Astrocyte (in vitro differentiated cells and primary cell): ENCODE measurements around the gene DCDC1. TPM values are rescaled to one million over a fixed set of nuclear protein-coding genes. Genes with fewer than 3 reads are reported as not detected.

Source experiments
- DNase-seq: peaks from one replicate; pipeline ENCODE4 v3.0.0-alpha.2; 2010; ENCODE audit warnings: low read depth
- FAIRE-seq: peaks from 2 replicates; lab custom pipeline; 2011; peaks lifted over from hg19 to GRCh38; lab: Jason Lieb, UNC
- H2AFZ ChIP-seq: 2 replicates; pipeline ENCODE4 v1.6.0; 2012; ENCODE audit warnings: low read depth, low read length, inconsistent platforms
- H3K27ac ChIP-seq: 2 replicates; pipeline ENCODE4 v1.5.1; 2011; ENCODE audit warnings: low read depth, low read length, inconsistent platforms
- H3K27me3 ChIP-seq: 2 replicates; pipeline ENCODE4 v1.6.0; 2011; ENCODE audit warnings: low read length, inconsistent platforms; ENCODE audit not compliant: insufficient read depth
- H3K36me3 ChIP-seq: 2 replicates; pipeline ENCODE4 v1.5.1; 2011; ENCODE audit warnings: low read length, inconsistent platforms; ENCODE audit not compliant: insufficient read depth
- H3K4me1 ChIP-seq: 2 replicates; pipeline ENCODE4 v1.5.1; 2011; ENCODE audit warnings: low read length, inconsistent platforms; ENCODE audit not compliant: insufficient read depth
- H3K4me2 ChIP-seq: 2 replicates; pipeline ENCODE4 v1.6.0; 2012; ENCODE audit warnings: low read length, inconsistent platforms
- H3K4me3 ChIP-seq: 2 replicates; pipeline ENCODE4 v1.5.1; 2011; ENCODE audit warnings: low read depth, mild to moderate bottlenecking, low read length, inconsistent platforms; ENCODE audit not compliant: insufficient read depth
- H3K79me2 ChIP-seq: 2 replicates; pipeline ENCODE4 v1.6.0; 2012; ENCODE audit warnings: mild to moderate bottlenecking, low read length, inconsistent platforms; ENCODE audit not compliant: insufficient read depth
- H3K9ac ChIP-seq: 2 replicates; pipeline ENCODE4 v1.6.0; 2012; ENCODE audit warnings: mild to moderate bottlenecking, low read length, inconsistent platforms
- H3K9me3 ChIP-seq: 2 replicates; pipeline ENCODE4 v1.5.1; 2012; ENCODE audit warnings: low read depth, mild to moderate bottlenecking, low read length, inconsistent platforms; ENCODE audit not compliant: insufficient read depth
- H4K20me1 ChIP-seq: 2 replicates; pipeline ENCODE4 v1.6.0; 2012; ENCODE audit warnings: low read length, inconsistent platforms; ENCODE audit not compliant: insufficient read depth
- H3K27ac Mint-ChIP-seq: one replicate; pipeline ENCODE4 v1.8.0; 2021; ENCODE audit warnings: mild to moderate bottlenecking, mixed read lengths; ENCODE audit not compliant: unreplicated experiment
- H3K27me3 Mint-ChIP-seq: one replicate; pipeline ENCODE4 v1.8.0; 2021; ENCODE audit warnings: low read depth, mixed read lengths; ENCODE audit not compliant: unreplicated experiment
- H3K36me3 Mint-ChIP-seq: one replicate; pipeline ENCODE4 v1.8.0; 2021; ENCODE audit warnings: low read depth, mixed read lengths; ENCODE audit not compliant: unreplicated experiment
- H3K4me1 Mint-ChIP-seq: one replicate; pipeline ENCODE4 v1.8.0; 2021; ENCODE audit warnings: low read depth, mixed read lengths; ENCODE audit not compliant: unreplicated experiment
- H3K4me3 Mint-ChIP-seq: one replicate; pipeline ENCODE4 v1.8.0; 2021; ENCODE audit warnings: mild to moderate bottlenecking, moderate library complexity, mixed read lengths; ENCODE audit not compliant: unreplicated experiment
- H3K9me3 Mint-ChIP-seq: one replicate; pipeline ENCODE4 v1.8.0; 2021; ENCODE audit warnings: mild to moderate bottlenecking, mixed read lengths; ENCODE audit not compliant: unreplicated experiment
- CTCF ChIP-seq: IDR thresholded peaks from 2 replicates; pipeline ENCODE4 v1.5.1; 2011; ENCODE audit warnings: low read depth, mild to moderate bottlenecking, inconsistent platforms, low read length, moderate library complexity; ENCODE audit not compliant: insufficient read depth
- EZH2 ChIP-seq: IDR thresholded peaks from 2 replicates; pipeline ENCODE4 v1.6.1; 2012; ENCODE audit warnings: mild to moderate bottlenecking, low read length, inconsistent platforms; ENCODE audit not compliant: insufficient read depth
- total RNA-seq: library from RNA; stranded (reverse); gene quantifications from 2 replicates; pipeline ENCODE4 v1.2.1, GENCODE V29; 2021

DCDC1 gene
- total RNA-seq, 1 donor from 2014 or later: 1.4 TPM

DNA sequence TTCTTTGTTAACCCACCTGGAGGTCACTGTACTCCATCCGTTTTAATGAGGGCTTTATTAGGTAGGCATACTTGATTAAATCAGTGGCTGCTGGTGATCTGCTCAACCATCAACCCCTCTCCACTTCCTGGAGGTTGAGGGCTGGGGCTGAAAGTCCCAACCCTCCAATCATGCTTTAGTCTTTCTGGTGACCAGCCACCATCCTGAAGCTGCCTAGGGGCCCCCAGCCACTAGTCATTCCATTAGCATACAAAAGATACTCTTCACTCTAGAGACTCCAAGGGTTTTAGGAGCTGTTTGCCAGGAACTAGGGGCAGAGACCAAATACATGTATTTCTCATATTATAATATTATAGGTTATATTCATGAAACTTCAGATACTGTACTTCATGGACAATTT lies 13.6 kb upstream of the DCDC1 start:
- Histone ChIP-seq H3K4me1 (no peaks in the 10 kb centered on the region), H3K4me2 (no peak overlapping the region), H3K27me3 (no peaks in the 10 kb centered on the region), H4K20me1 (peaks cover 14% of the 10 kb centered on the region), H2AFZ (no peak overlapping the region), H3K27ac (no peak overlapping the region), H3K9me3 (no peaks in the 10 kb centered on the region), H3K4me3 (no peak overlapping the region), H3K79me2 (peaks cover 15% of the 10 kb centered on the region), H3K9ac (no peak overlapping the region), H3K36me3 (no peaks in the 10 kb centered on the region)
- no peak overlapping the region for H3K4me3 Mint-ChIP-seq
- no peaks in the 10 kb centered on the region for H3K9me3 Mint-ChIP-seq
- TF ChIP-seq CTCF: no peak
- TF ChIP-seq EZH2: no peak
- no peak overlapping the region for H3K27ac Mint-ChIP-seq
- H3K4me1 Mint-ChIP-seq: peaks cover 2% of the 10 kb centered on the region
- H3K36me3 Mint-ChIP-seq: peaks cover 5% of the 10 kb centered on the region
- DNase-seq (no peak), FAIRE-seq (no peak)
- no peaks in the 10 kb centered on the region for H3K27me3 Mint-ChIP-seq

DNA sequence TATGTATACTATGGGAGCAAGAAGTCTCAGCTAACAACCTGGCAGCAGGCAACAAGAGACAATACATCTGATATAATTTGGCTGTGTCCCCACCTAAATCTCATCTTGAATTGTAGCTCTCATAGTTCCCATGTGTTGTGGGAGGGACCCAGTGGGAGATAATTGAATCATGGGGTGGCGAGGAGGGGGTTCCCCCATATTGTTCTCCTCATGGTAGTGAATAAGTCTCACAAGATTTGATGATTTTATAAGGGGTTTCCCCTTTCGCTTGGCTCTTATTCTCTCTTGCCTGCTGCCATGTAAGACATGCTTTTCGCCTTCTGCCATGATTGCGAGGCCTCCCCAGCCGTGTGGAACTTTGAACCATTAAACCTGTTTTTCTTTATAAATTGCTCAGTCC lies 6.3 kb upstream of the DCDC1 start:
- Histone ChIP-seq H4K20me1 (no peaks in the 10 kb centered on the region), H3K36me3 (no peaks in the 10 kb centered on the region), H3K4me2 (no peak overlapping the region), H3K27me3 (no peaks in the 10 kb centered on the region), H3K9ac (no peak overlapping the region), H3K9me3 (no peaks in the 10 kb centered on the region), H3K4me1 (no peaks in the 10 kb centered on the region), H3K4me3 (no peak overlapping the region), H3K27ac (no peak overlapping the region), H2AFZ (no peak overlapping the region), H3K79me2 (peaks cover 19% of the 10 kb centered on the region)
- DNase-seq (no peak), FAIRE-seq (no peak)
- Mint-ChIP-seq H3K27ac (no peak overlapping the region), H3K4me1 (peaks cover 4% of the 10 kb centered on the region), H3K4me3 (no peak overlapping the region), H3K9me3 (no peaks in the 10 kb centered on the region), H3K27me3 (no peaks in the 10 kb centered on the region), H3K36me3 (no peaks in the 10 kb centered on the region)
- no peak for TF ChIP-seq EZH2
- TF ChIP-seq CTCF: no peak

- no peaks in the 10 kb centered on the region for H3K9me3 ChIP-seq
- H3K4me3 ChIP-seq: no peak overlapping the region
- H3K4me1 ChIP-seq: no peaks in the 10 kb centered on the region
- DNase-seq: no peak
- H3K27me3 Mint-ChIP-seq: no peaks in the 10 kb centered on the region
- no peak for FAIRE-seq
- H2AFZ ChIP-seq: no peak overlapping the region
- H3K27me3 ChIP-seq: no peaks in the 10 kb centered on the region
- TF ChIP-seq EZH2: no peak
- TF ChIP-seq CTCF: no peak
- H4K20me1 ChIP-seq: no peaks in the 10 kb centered on the region
- no peak overlapping the region for H3K4me2 ChIP-seq
- H3K79me2 ChIP-seq: peaks cover 13% of the 10 kb centered on the region
- H3K4me1 Mint-ChIP-seq: peaks cover 10% of the 10 kb centered on the region
- H3K4me3 Mint-ChIP-seq: no peak overlapping the region
- H3K36me3 Mint-ChIP-seq: no peaks in the 10 kb centered on the region
- no peak overlapping the region for H3K9ac ChIP-seq
- no peak overlapping the region for H3K27ac ChIP-seq
- H3K27ac Mint-ChIP-seq: no peak overlapping the region
- H3K36me3 ChIP-seq: no peaks in the 10 kb centered on the region
- no peaks in the 10 kb centered on the region for H3K9me3 Mint-ChIP-seq
Observed at GRCh38 chr11:31366795-31367194, 2.7 kb downstream of the DCDC1 start.
